HepG2 (cell line): ENCODE measurements around the gene FCAMR. TPM values are rescaled to one million over a fixed set of nuclear protein-coding genes. Genes with fewer than 3 reads are reported as not detected.

ENCODE experiments used
- ATAC-seq: fragments of 200-7000 bp; cut with Tn5 transposase; 3 replicates; pipeline ENCODE4 v1.9.1; 2020; ENCODE audit warnings: mild to moderate bottlenecking, moderate library complexity
- BruUV-seq: library from RNA; stranded (reverse); fragments of 400-500 nt; replicated peaks from 2 replicates; lab custom pipeline; 2021; lab: Mats Ljungman, UMichigan
- CTCF ChIA-PET: fragments of 300-600 bp; formaldehyde crosslinking; extraction: SDS; loops from one replicate; lab custom pipeline; 2021; ENCODE audit warnings: low total read pairs, inconsistent platforms, low intra/inter-chr PET ratio; lab: Yijun Ruan, JAX
- POLR2A ChIA-PET: fragments of 350-600 bp; sonication (Branson Sonifier 250); formaldehyde crosslinking; loops from one replicate; lab custom pipeline; 2020; ENCODE audit warnings: antibody characterized with exemption, inconsistent platforms; lab: Yijun Ruan, JAX
- DNase-seq: peaks from one replicate; pipeline ENCODE4 v3.0.0-alpha.2; 2015; ENCODE audit warnings: low spot score
- FAIRE-seq: peaks from 3 replicates; lab custom pipeline; 2011; peaks lifted over from hg19 to GRCh38; lab: Jason Lieb, UNC
- H2AFZ ChIP-seq: one replicate; pipeline ENCODE4 v1.6.1; 2011; ENCODE audit warnings: low read length, inconsistent platforms
- H3K27ac ChIP-seq: fragments of 300-600 bp; 3 replicates; pipeline ENCODE4 v1.8.0; 2011; ENCODE audit warnings: mixed run types, mild to moderate bottlenecking, mixed read lengths, low read length, inconsistent platforms; ENCODE audit not compliant: insufficient read depth; ENCODE audit errors: extremely low read length
- H3K27me3 ChIP-seq, 2 experiments: fragments of 200-600 bp in 1 of 2; 2 replicates in 1 of 2; 3 replicates in 1 of 2; pipeline versions ENCODE4 v1.6.0 to v1.8.0; 2011; ENCODE audit warnings: low read length in 2 of 2, mild to moderate bottlenecking in 2 of 2, moderate library complexity in 2 of 2, inconsistent platforms in 1 of 2; ENCODE audit not compliant: insufficient read depth in 2 of 2, control insufficient read depth in 1 of 2
- H3K36me3 ChIP-seq, 2 experiments: fragments of 200-600 bp in 1 of 2; replicated peaks in 1 of 2; 2 replicates in 1 of 2; 3 replicates in 1 of 2; pipeline versions ENCODE4 v1.5.1 to v1.8.0; 2011; ENCODE audit warnings: low read length in 2 of 2, inconsistent platforms in 1 of 2; ENCODE audit not compliant: insufficient read depth in 2 of 2, control insufficient read depth in 1 of 2
- H3K4me1 ChIP-seq: 2 replicates; pipeline ENCODE4 v1.5.1; 2012; ENCODE audit warnings: low read length, inconsistent platforms; ENCODE audit not compliant: insufficient read depth
- H3K4me2 ChIP-seq: 2 replicates; pipeline ENCODE4 v1.6.0; 2011; ENCODE audit warnings: low read depth, low read length, inconsistent platforms
- H3K4me3 ChIP-seq, 3 experiments: fragments of 200-600 bp in 1 of 3; sonication (generic), shearing (Covaris generic) in 1 of 3; replicated peaks in 1 of 3; 2 replicates each; pipeline ENCODE4 v1.5.1; 2011 to 2016; ENCODE audit warnings: low read length in 3 of 3, inconsistent platforms in 2 of 3, low read depth in 2 of 3, mild to moderate bottlenecking in 2 of 3, control low read depth in 1 of 3, mixed read lengths in 1 of 3; ENCODE audit not compliant: insufficient read depth in 1 of 3
- H3K79me2 ChIP-seq: one replicate; pipeline ENCODE4 v1.6.1; 2011; ENCODE audit warnings: low read length, inconsistent platforms; ENCODE audit not compliant: insufficient read depth
- H3K9ac ChIP-seq: 2 replicates; pipeline ENCODE4 v1.6.0; 2011; ENCODE audit warnings: mild to moderate bottlenecking, low read depth, low read length, inconsistent platforms; ENCODE audit not compliant: insufficient read depth
- H3K9me3 ChIP-seq: 2 replicates; pipeline ENCODE4 v1.5.1; 2012; ENCODE audit warnings: mild to moderate bottlenecking, low read length
- H4K20me1 ChIP-seq: 2 replicates; pipeline ENCODE4 v1.6.0; 2011; ENCODE audit warnings: inconsistent platforms, mild to moderate bottlenecking, low read length, moderate library complexity; ENCODE audit not compliant: insufficient read depth
- GATAD2A ChIP-seq: IDR thresholded peaks from 2 replicates; pipeline ENCODE4 v1.6.1; 2016
- KDM2A ChIP-seq: sonication (generic); formaldehyde crosslinking; IDR thresholded peaks from 2 replicates; pipeline ENCODE4 v1.4.0; 2020; ENCODE audit warnings: low read depth, missing genetic modification reagents, borderline replicate concordance
- KLF15 ChIP-seq: sonication (generic); formaldehyde crosslinking; IDR thresholded peaks from 2 replicates; pipeline ENCODE4 v1.8.1; 2023; ENCODE audit warnings: borderline replicate concordance, mild to moderate bottlenecking, inconsistent platforms, missing genetic modification reagents, mixed read lengths
- KLF6 ChIP-seq: IDR thresholded peaks from 2 replicates; pipeline ENCODE4 v1.8.0; 2016; ENCODE audit warnings: missing biosample characterization, missing genetic modification reagents
- ZFP36L1 ChIP-seq: sonication (generic); formaldehyde crosslinking; IDR thresholded peaks from 2 replicates; pipeline ENCODE4 v1.8.0; 2022; ENCODE audit warnings: mild to moderate bottlenecking, missing genetic modification reagents, moderate library complexity
- WGBS: methylation state at CpG from one replicate; pipeline ENCODE4 v1.1.6; 2017; ENCODE audit warnings: low lambda C conversion rate; 5-methylcytosine and 5-hydroxymethylcytosine counted together
- in situ Hi-C: cut with HindIII; loops from 2 replicates; pipeline ENCODE4 v1.10.0; 2017; ENCODE audit warnings: low pct_unique_long_range_greater_than_20kb; ENCODE audit not compliant: extremely low pct_ligation_motif_present
- intact Hi-C: fragments of 100-400 bp; cut with micrococcal nuclease; formaldehyde crosslinking; loops from one replicate; pipeline ENCODE4 v1.10.0; 2022; ENCODE audit not compliant: unreplicated experiment
- polyA plus RNA-seq, 8 experiments: library from polyadenylated mRNA; depleted of rRNA in 3 of 8; stranded (reverse) in 7 of 8; unstranded in 1 of 8; fragments of >200 nt; fragmentation: Illumina TruSeq in 4 of 8; extraction: Trizol in 4 of 8; gene quantifications; 2 replicates each; pipeline versions ENCODE4 v1.2.1 to v1.2.3, GENCODE V29; 2011 to 2016; ENCODE audit warnings: low read depth in 4 of 8, missing spikeins in 1 of 8, mixed read lengths in 1 of 8; ENCODE audit not compliant: insufficient read depth in 1 of 8
- total RNA-seq, 5 experiments: library from RNA; depleted of rRNA; stranded (reverse); fragments of >200 nt; fragmentation: Illumina TruSeq; extraction: Trizol; gene quantifications; 2 replicates each; pipeline ENCODE4 v1.2.3, GENCODE V29; 2016; ENCODE audit warnings: low read depth in 1 of 5
- TF ChIP-seq, protein P1 (sequence below): fragments of 450-650 bp; IDR thresholded peaks from 2 replicates; pipeline ENCODE4 v1.6.1; 2017
- TF ChIP-seq, protein P2 (sequence below): IDR thresholded peaks from 2 replicates; pipeline ENCODE4 v1.6.1; 2016
- TF ChIP-seq, protein P3 (sequence below): sonication (generic); formaldehyde crosslinking; IDR thresholded peaks from 2 replicates; pipeline ENCODE4 v1.5.0; 2020; ENCODE audit warnings: missing genetic modification reagents
- TF ChIP-seq, protein P4 (sequence below): sonication (generic); formaldehyde crosslinking; IDR thresholded peaks from 2 replicates; pipeline ENCODE4 v1.5.0; 2020; ENCODE audit warnings: missing genetic modification reagents
- TF ChIP-seq, protein P5 (sequence below): sonication (generic); formaldehyde crosslinking; conservative IDR thresholded peaks from 2 replicates; pipeline ENCODE4 v1.8.1; 2023; ENCODE audit warnings: missing genetic modification reagents

FCAMR gene
- total and polyA plus RNA-seq, 2 of the 13 experiments (the other 11 are each of a cell fraction or from before 2014, with no cell fraction given), result not detected

DNA sequence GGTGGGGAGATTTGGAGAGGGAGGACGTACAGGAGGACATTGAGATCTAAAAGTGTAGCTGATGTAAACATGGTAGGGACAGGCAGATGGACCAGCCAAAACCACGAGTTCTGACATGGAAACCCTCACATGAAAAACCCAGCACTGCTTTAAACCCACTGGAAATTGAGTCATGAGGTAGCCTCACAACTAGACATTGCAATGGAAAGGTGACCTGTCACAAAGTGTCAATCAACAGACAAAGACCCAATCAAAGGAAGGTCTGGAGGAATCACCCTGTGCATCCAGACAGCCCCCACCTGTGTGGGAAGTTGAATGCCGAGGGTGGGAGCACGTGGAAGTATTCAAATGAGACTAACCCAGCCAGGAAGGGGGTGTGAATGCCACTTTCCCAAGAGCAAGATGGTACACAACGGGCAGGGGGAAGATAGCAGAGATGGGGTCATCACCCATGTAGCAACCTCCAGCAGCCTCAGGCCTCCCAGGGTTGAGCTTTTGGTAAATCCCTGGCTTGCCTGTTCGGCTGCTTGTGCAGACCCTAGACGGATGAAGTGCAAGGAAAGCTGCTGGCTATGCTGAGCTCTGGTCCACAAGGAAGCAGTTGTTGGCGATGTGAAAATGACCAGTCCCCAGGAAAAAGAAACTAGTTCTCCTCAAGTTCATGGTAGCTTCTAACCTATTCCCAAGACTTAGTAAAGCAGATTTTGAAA, 54.1 kb downstream of the FCAMR start:
- intact Hi-C loops (no loop called here), in situ Hi-C loops (loop anchor here (25.0 kb wide), 1 partner anchor 279 kb away; the partner anchor contains the start of gene DYRK3)
- H3K79me2 ChIP-seq, result no peaks in the 10 kb centered on the region
- H3K9me3 ChIP-seq, result no peaks in the 10 kb centered on the region
- no peak overlapping the region for H3K4me2 ChIP-seq
- WGBS, result 12% methylated on average over 8 of the region's 8 CpGs
- BruUV-seq, result no TSS peak
- H3K9ac ChIP-seq, result no peak overlapping the region
- H3K27me3 ChIP-seq, result peaks cover 1 to 20% of the 10 kb centered on the region in 2 experiments
- TF ChIP-seq ZFP36L1 (no peak), GATAD2A (CRISPR knock-in tag) (no peak)
- TF ChIP-seq, protein P1, sequence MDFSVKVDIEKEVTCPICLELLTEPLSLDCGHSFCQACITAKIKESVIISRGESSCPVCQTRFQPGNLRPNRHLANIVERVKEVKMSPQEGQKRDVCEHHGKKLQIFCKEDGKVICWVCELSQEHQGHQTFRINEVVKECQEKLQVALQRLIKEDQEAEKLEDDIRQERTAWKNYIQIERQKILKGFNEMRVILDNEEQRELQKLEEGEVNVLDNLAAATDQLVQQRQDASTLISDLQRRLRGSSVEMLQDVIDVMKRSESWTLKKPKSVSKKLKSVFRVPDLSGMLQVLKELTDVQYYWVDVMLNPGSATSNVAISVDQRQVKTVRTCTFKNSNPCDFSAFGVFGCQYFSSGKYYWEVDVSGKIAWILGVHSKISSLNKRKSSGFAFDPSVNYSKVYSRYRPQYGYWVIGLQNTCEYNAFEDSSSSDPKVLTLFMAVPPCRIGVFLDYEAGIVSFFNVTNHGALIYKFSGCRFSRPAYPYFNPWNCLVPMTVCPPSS, result no peak
- TF ChIP-seq, protein P2, sequence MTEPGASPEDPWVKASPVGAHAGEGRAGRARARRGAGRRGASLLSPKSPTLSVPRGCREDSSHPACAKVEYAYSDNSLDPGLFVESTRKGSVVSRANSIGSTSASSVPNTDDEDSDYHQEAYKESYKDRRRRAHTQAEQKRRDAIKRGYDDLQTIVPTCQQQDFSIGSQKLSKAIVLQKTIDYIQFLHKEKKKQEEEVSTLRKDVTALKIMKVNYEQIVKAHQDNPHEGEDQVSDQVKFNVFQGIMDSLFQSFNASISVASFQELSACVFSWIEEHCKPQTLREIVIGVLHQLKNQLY (CRISPR knock-in tag), result no peak
- no peaks in the 10 kb centered on the region for H3K4me1 ChIP-seq
- DNase-seq, result no peak
- no peak overlapping the region for H3K4me3 ChIP-seq
- H3K36me3 ChIP-seq, result no peaks in the 10 kb centered on the region
- H4K20me1 ChIP-seq, result no peaks in the 10 kb centered on the region
- no peak for ATAC-seq
- ChIA-PET POLR2A (no interaction called here), CTCF (no interaction called here)
- no peak overlapping the region for H3K27ac ChIP-seq
- no peak overlapping the region for H2AFZ ChIP-seq
- no peak for FAIRE-seq

DNA sequence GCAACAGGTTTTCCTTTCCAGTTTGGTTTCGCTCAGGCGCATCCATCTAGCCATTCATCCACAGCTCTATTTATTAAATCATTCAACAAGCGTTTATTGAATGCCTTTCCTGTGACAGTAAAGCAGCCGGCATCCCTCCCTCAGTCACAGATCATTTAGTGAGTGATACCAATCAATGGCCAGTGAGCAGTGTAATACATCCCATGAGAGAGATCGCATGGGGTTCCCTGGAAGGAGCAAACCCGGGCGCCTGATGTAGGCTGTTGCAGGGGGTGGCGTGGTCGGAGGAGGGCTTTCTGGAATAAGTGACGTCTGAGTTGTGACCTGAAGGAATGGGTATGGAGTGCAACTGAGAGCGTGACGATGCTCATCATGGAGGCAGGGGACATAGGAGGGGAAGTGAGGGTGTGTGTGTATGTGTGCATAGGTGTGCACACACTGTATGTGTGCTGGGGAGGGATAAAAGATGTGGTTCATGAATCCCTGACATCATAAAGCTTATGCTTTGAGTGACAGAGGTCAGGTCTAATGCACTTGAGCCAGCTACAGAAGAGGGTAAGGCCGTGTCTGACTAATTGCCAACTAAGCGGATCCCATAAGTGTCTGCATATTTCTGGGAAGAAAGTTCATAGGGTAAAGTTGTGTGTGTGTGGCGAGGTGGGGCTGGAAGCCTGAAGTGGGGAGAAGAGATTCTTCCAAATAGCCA, 55.1 kb downstream of the FCAMR start:
- H4K20me1 ChIP-seq, result no peaks in the 10 kb centered on the region
- H3K4me3 ChIP-seq, result no peak overlapping the region
- no peaks in the 10 kb centered on the region for H3K79me2 ChIP-seq
- no peaks in the 10 kb centered on the region for H3K4me1 ChIP-seq
- ATAC-seq (no peak), DNase-seq (no peak), FAIRE-seq (no peak)
- no peak overlapping the region for H3K9ac ChIP-seq
- no peak overlapping the region for H2AFZ ChIP-seq
- WGBS, result 34% methylated on average over 15 of the region's 15 CpGs
- H3K27me3 ChIP-seq, result peaks cover 3 to 29% of the 10 kb centered on the region in 2 experiments
- in situ Hi-C loops (loop anchor here (25.0 kb wide), 1 partner anchor 278 kb away; the partner anchor contains the start of gene DYRK3), intact Hi-C loops (no loop called here)
- no peaks in the 10 kb centered on the region for H3K9me3 ChIP-seq
- no peak overlapping the region for H3K27ac ChIP-seq
- CTCF ChIA-PET, result no interaction called here
- POLR2A ChIA-PET, result no interaction called here
- no TSS peak for BruUV-seq
- no peaks in the 10 kb centered on the region for H3K36me3 ChIP-seq
- no peak overlapping the region for H3K4me2 ChIP-seq
- TF ChIP-seq, protein P3, sequence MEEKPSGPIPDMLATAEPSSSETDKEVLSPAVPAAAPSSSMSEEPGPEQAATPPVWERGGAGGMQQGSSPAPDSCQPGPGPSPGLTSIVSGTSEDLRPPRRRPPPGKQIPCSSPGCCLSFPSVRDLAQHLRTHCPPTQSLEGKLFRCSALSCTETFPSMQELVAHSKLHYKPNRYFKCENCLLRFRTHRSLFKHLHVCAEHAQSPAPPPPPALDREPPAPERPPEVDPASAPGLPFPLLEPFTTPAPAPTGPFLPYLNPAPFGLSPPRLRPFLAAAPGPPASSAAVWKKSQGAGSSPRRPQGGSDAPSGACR (CRISPR knock-in tag), result no peak
- TF ChIP-seq KDM2A (CRISPR knock-in tag) (no peak), KLF15 (CRISPR knock-in tag) (no peak), KLF6 (CRISPR knock-in tag) (no peak)
- TF ChIP-seq, protein P4, sequence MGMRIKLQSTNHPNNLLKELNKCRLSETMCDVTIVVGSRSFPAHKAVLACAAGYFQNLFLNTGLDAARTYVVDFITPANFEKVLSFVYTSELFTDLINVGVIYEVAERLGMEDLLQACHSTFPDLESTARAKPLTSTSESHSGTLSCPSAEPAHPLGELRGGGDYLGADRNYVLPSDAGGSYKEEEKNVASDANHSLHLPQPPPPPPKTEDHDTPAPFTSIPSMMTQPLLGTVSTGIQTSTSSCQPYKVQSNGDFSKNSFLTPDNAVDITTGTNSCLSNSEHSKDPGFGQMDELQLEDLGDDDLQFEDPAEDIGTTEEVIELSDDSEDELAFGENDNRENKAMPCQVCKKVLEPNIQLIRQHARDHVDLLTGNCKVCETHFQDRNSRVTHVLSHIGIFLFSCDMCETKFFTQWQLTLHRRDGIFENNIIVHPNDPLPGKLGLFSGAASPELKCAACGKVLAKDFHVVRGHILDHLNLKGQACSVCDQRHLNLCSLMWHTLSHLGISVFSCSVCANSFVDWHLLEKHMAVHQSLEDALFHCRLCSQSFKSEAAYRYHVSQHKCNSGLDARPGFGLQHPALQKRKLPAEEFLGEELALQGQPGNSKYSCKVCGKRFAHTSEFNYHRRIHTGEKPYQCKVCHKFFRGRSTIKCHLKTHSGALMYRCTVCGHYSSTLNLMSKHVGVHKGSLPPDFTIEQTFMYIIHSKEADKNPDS, result no peak
- TF ChIP-seq, protein P5, sequence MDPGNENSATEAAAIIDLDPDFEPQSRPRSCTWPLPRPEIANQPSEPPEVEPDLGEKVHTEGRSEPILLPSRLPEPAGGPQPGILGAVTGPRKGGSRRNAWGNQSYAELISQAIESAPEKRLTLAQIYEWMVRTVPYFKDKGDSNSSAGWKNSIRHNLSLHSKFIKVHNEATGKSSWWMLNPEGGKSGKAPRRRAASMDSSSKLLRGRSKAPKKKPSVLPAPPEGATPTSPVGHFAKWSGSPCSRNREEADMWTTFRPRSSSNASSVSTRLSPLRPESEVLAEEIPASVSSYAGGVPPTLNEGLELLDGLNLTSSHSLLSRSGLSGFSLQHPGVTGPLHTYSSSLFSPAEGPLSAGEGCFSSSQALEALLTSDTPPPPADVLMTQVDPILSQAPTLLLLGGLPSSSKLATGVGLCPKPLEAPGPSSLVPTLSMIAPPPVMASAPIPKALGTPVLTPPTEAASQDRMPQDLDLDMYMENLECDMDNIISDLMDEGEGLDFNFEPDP (CRISPR knock-in tag), result no peak
